PC-3 (cell line): Measurements from ENCODE around the gene TMEM164. TPM values are rescaled to one million over a fixed set of nuclear protein-coding genes. Genes with fewer than 3 reads are reported as not detected.

ENCODE experiments used
- ATAC-seq: fragments of 200-7000 bp; cut with Tn5 transposase; 2 replicates; pipeline ENCODE4 v1.9.1; 2020; ENCODE audit warnings: mild to moderate bottlenecking, moderate library complexity
- BruUV-seq: library from RNA; stranded (reverse); fragments of 400-500 nt; replicated peaks from 2 replicates; lab custom pipeline; 2021; lab: Mats Ljungman, UMichigan
- CTCF ChIA-PET: fragments of 300-600 bp; sonication (Branson Sonifier 250); formaldehyde crosslinking; loops from one replicate; lab custom pipeline; 2022; ENCODE audit warnings: antibody characterized with exemption; lab: Charles Lee
- POLR2A ChIA-PET: fragments of 300-600 bp; sonication (Branson Sonifier 250); formaldehyde crosslinking; loops from one replicate; lab custom pipeline; 2022; ENCODE audit warnings: antibody characterized with exemption; ENCODE audit not compliant: unreplicated experiment; lab: Charles Lee
- DNase-seq: peaks from one replicate; pipeline ENCODE4 v3.0.0-alpha.2; 2015
- H2AFZ ChIP-seq: fragments of 300-600 bp; sonication (generic); 2 replicates; pipeline ENCODE4 v1.6.0; 2016; ENCODE audit warnings: antibody characterized with exemption, low read length
- H3F3A ChIP-seq: fragments of 300-600 bp; sonication (generic); one replicate; pipeline ENCODE4 v1.6.0; 2017; ENCODE audit warnings: antibody characterized with exemption, low read length, control low read depth, mild to moderate bottlenecking; ENCODE audit not compliant: unreplicated experiment
- H3K27ac ChIP-seq: fragments of 300-600 bp; sonication (generic); 2 replicates; pipeline ENCODE4 v1.5.1; 2016; ENCODE audit warnings: mild to moderate bottlenecking, low read length
- H3K27me3 ChIP-seq: fragments of 300-600 bp; sonication (generic); 2 replicates; pipeline ENCODE4 v1.6.1; 2016; ENCODE audit warnings: low read length, mixed read lengths
- H3K36me3 ChIP-seq: fragments of 300-600 bp; sonication (generic); 2 replicates; pipeline ENCODE4 v1.6.1; 2016; ENCODE audit warnings: low read depth, mixed run types, low read length, mixed read lengths
- H3K4me1 ChIP-seq: fragments of 300-600 bp; sonication (generic); 2 replicates; pipeline ENCODE4 v1.5.1; 2016; ENCODE audit warnings: low read length; ENCODE audit not compliant: insufficient read depth
- H3K4me2 ChIP-seq: fragments of 300-600 bp; sonication (generic); 2 replicates; pipeline ENCODE4 v1.6.0; 2016; ENCODE audit warnings: low read length
- H3K4me3 ChIP-seq: fragments of 300-600 bp; sonication (generic); 2 replicates; pipeline ENCODE4 v1.5.1; 2016; ENCODE audit warnings: mild to moderate bottlenecking, low read length, mixed read lengths
- H3K79me2 ChIP-seq: fragments of 300-600 bp; sonication (generic); 2 replicates; pipeline ENCODE4 v1.6.1; 2017; ENCODE audit warnings: low read length, mixed read lengths
- H3K9ac ChIP-seq: fragments of 300-600 bp; sonication (generic); 2 replicates; pipeline ENCODE4 v1.6.0; 2016; ENCODE audit warnings: mild to moderate bottlenecking, low read length
- H3K9me2 ChIP-seq: fragments of 300-600 bp; sonication (generic); replicated peaks from 2 replicates; pipeline ENCODE4 v1.6.1; 2016; ENCODE audit warnings: mixed run types, low read length, mixed read lengths
- H3K9me3 ChIP-seq: fragments of 300-600 bp; sonication (generic); 2 replicates; pipeline ENCODE4 v1.6.1; 2016; ENCODE audit warnings: low read length, mixed read lengths
- H4K20me1 ChIP-seq: fragments of 300-600 bp; sonication (generic); 2 replicates; pipeline ENCODE4 v1.6.1; 2016; ENCODE audit warnings: low read length, mixed read lengths
- EZH2 ChIP-seq: fragments of 300-600 bp; sonication (generic); IDR thresholded peaks from one replicate; pipeline ENCODE4 v1.6.1; 2017; ENCODE audit warnings: antibody characterized with exemption, mild to moderate bottlenecking, low read length; ENCODE audit not compliant: unreplicated experiment
- EZH2phosphoT487 ChIP-seq: fragments of 300-600 bp; sonication (generic); IDR thresholded peaks from 2 replicates; pipeline ENCODE4 v1.6.1; 2018; ENCODE audit warnings: mild to moderate bottlenecking, antibody characterized with exemption, low read length, borderline replicate concordance
- intact Hi-C: fragments of 100-400 bp; cut with micrococcal nuclease; formaldehyde crosslinking; loops from 2 replicates; pipeline ENCODE4 v1.9.0; 2023
- total RNA-seq: library from RNA; depleted of rRNA; stranded (reverse); fragments of >200 nt; gene quantifications from 2 replicates; pipeline ENCODE4 v1.2.3, GENCODE V29; 2014
- TF ChIP-seq, protein P1 (sequence below): fragments of 300-600 bp; sonication (generic); conservative IDR thresholded peaks from 2 replicates; pipeline ENCODE4 v1.5.1; 2017; ENCODE audit warnings: antibody characterized with exemption, low read depth, mild to moderate bottlenecking, low read length

TMEM164 gene
- total RNA-seq, 1 experiment from 2014 or later, result 26.6 TPM

DNA sequence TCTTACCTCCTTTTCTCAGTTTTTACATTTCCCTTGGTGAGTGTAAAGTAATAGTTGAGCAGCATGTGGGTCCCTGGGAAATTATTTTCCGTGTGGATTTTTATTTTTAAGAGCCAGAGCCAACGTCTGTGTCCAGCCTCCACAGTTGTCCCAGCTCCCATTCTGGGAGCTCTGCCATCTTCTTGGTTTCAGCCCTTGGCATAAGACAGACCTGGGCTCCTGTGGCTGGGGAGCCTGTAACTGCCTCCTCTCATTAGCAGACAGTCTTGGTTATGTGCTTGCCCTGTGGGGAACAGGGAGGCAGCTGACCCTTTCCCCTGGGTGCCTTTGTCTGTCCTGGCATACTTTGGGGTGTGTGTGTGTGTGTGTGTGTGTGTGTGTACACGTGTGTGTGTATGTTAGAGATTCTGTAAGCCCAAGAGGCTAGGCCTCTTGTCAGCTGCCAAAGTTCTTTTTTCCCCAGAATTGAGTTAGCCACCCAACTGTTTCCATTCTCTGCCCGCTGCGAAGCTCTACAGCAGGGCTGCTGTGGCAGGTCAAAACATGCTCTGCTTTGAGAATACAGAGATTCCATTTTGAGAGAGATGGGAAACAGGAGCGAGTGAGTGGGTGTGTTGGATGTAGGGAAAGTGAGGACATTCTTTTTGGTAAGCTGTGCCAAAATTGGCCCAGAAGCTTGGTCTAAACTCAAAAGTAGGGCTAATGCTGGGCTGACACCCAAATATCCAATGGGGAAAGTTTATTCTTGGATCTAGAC is 140.7 kb downstream of the TMEM164 start:
- Histone ChIP-seq H3K27me3 (no peaks in the 10 kb centered on the region), H3K79me2 (no peaks in the 10 kb centered on the region), H3K27ac (no peak overlapping the region), H3F3A (no peaks in the 10 kb centered on the region), H3K4me2 (no peak overlapping the region), H3K36me3 (no peaks in the 10 kb centered on the region), H2AFZ (no peak overlapping the region), H4K20me1 (no peaks in the 10 kb centered on the region), H3K4me3 (no peak overlapping the region), H3K4me1 (no peaks in the 10 kb centered on the region), H3K9ac (no peak overlapping the region), H3K9me3 (no peaks in the 10 kb centered on the region), H3K9me2 (no peaks in the 10 kb centered on the region)
- TF ChIP-seq, protein P1, sequence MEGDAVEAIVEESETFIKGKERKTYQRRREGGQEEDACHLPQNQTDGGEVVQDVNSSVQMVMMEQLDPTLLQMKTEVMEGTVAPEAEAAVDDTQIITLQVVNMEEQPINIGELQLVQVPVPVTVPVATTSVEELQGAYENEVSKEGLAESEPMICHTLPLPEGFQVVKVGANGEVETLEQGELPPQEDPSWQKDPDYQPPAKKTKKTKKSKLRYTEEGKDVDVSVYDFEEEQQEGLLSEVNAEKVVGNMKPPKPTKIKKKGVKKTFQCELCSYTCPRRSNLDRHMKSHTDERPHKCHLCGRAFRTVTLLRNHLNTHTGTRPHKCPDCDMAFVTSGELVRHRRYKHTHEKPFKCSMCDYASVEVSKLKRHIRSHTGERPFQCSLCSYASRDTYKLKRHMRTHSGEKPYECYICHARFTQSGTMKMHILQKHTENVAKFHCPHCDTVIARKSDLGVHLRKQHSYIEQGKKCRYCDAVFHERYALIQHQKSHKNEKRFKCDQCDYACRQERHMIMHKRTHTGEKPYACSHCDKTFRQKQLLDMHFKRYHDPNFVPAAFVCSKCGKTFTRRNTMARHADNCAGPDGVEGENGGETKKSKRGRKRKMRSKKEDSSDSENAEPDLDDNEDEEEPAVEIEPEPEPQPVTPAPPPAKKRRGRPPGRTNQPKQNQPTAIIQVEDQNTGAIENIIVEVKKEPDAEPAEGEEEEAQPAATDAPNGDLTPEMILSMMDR, result no peak
- TF ChIP-seq EZH2 (no peak), EZH2phosphoT487 (no peak)
- BruUV-seq, result no TSS peak
- ChIA-PET POLR2A (no interaction called here), CTCF (interaction anchor here (0.6 to 1.0 kb wide), 2 partner anchors 63 to 270 kb away, joined by 3 to 4 read pairs; no protein-coding TSS in a partner anchor)
- ATAC-seq (no peak), DNase-seq (no peak)
- intact Hi-C loops, result no loop called here

DNA sequence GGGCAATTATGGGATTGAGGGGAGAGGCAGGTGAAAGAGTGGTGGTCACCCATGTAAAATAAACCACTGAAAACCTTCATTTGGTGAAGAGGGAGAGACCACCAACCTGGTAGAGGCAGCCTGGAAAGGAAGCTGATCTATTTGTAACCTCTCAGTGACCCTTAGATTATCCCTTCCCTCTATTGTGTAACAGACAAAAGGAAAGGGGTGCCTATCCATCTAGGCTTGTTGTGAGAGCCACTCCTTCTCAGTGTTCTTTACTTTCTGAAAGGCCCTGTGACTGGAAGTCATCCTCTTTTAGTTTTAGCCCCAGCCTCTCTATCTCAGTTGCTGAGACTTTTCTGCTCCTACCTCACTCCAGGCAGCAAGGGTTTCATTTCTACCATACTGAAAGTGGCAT is 142.4 kb downstream of the TMEM164 start:
- TF ChIP-seq EZH2phosphoT487, result no peak
- TF ChIP-seq EZH2, result no peak
- TF ChIP-seq, protein P1, result no peak
- no peaks in the 10 kb centered on the region for H3K36me3 ChIP-seq
- no peak for DNase-seq
- no peaks in the 10 kb centered on the region for H3K27me3 ChIP-seq
- ChIA-PET POLR2A (no interaction called here), CTCF (interaction anchor here (0.7 to 1.6 kb wide), 2 partner anchors 15 to 270 kb away, joined by 3 to 6 read pairs; no protein-coding TSS in a partner anchor)
- H3K4me3 ChIP-seq, result no peak overlapping the region
- ATAC-seq, result no peak
- no TSS peak for BruUV-seq
- no peak overlapping the region for H3K4me2 ChIP-seq
- H3F3A ChIP-seq, result no peaks in the 10 kb centered on the region
- no peaks in the 10 kb centered on the region for H3K4me1 ChIP-seq
- H3K9me2 ChIP-seq, result no peaks in the 10 kb centered on the region
- no peaks in the 10 kb centered on the region for H4K20me1 ChIP-seq
- no peak overlapping the region for H3K9ac ChIP-seq
- H2AFZ ChIP-seq, result no peak overlapping the region
- no peaks in the 10 kb centered on the region for H3K79me2 ChIP-seq
- no peak overlapping the region for H3K27ac ChIP-seq
- H3K9me3 ChIP-seq, result no peaks in the 10 kb centered on the region
- intact Hi-C loops, result no loop called here

- Histone ChIP-seq H3K4me1 (no peaks in the 10 kb centered on the region), H3K27ac (no peak overlapping the region), H3K27me3 (no peaks in the 10 kb centered on the region), H2AFZ (no peak overlapping the region), H4K20me1 (no peaks in the 10 kb centered on the region), H3K9me3 (no peaks in the 10 kb centered on the region), H3K79me2 (no peaks in the 10 kb centered on the region), H3K36me3 (no peaks in the 10 kb centered on the region), H3K9me2 (no peaks in the 10 kb centered on the region), H3F3A (no peaks in the 10 kb centered on the region), H3K4me2 (no peak overlapping the region), H3K9ac (no peak overlapping the region), H3K4me3 (no peak overlapping the region)
- POLR2A ChIA-PET, result no interaction called here
- DNase-seq (peak; percentile 44), ATAC-seq (peak; percentile 69)
- no TSS peak for BruUV-seq
- intact Hi-C loops, result loop anchor here (1.0 kb wide), 2 partner anchors 143 to 235 kb away; partner anchors contain the start of gene TMEM164
- CTCF ChIA-PET, result interaction anchor here (0.5 to 1.6 kb wide), 13 partner anchors 14 to 445 kb away, joined by 3 to 7 read pairs (median 4); no protein-coding TSS in a partner anchor
- TF ChIP-seq EZH2phosphoT487, result no peak
- TF ChIP-seq EZH2, result no peak
- TF ChIP-seq, protein P1, result peak; percentile 63
Observed at GRCh38 chrX:110145854-110146253, 142.9 kb downstream of the TMEM164 start.
